WI38 (cell line): ENCODE results near the gene MT2A.
A peak's percentile ranks its signal among the peaks of the same experiment; 100 is the strongest.

ENCODE experiments used
- H3K4me3 ChIP-seq: 2 replicates; pipeline ENCODE4 v1.5.1; 2011; ENCODE audit warnings: low read depth, mild to moderate bottlenecking, control low read depth, low read length
- CTCF ChIP-seq: IDR thresholded peaks from 2 replicates; pipeline ENCODE4 v1.5.1; 2012; ENCODE audit warnings: low read depth, mild to moderate bottlenecking, control low read depth, low read length

Gene MT2A

GRCh38 chr16:56608043-56608875 is at the start of gene MT2A:
MT2A (plus strand) TSS chr16:56608584; CDS start chr16:56608656, 72 bp downstream.
- no peak for TF ChIP-seq CTCF

GRCh38 chr16:56559109-56559508 is 49.3 kb upstream of the MT2A start:
- H3K4me3 ChIP-seq: no peak overlapping the region
- no peak for TF ChIP-seq CTCF

More at GRCh38 chr16:56608043-56608875, at the start of gene MT2A:
- H3K4me3 ChIP-seq: peak within 1 kb of the TSS; percentile 91

- H3K4me3 ChIP-seq: no peak overlapping the region
- no peak for TF ChIP-seq CTCF
These were observed 47.9 kb upstream of the MT2A start for GRCh38 chr16:56560447-56560846.

- TF ChIP-seq CTCF: no peak
- H3K4me3 ChIP-seq: no peak overlapping the region
These were observed 47.3 kb upstream of the MT2A start for GRCh38 chr16:56561126-56561525.

- TF ChIP-seq CTCF: no peak
- no peak within 1 kb of the TSS for H3K4me3 ChIP-seq
These were observed 43.4 kb upstream of the MT2A start, which contains the start of gene MT4 for GRCh38 chr16:56564793-56565477. MT4 (plus strand) TSS chr16:56565073; CDS start chr16:56565129, 56 bp downstream.

GRCh38 chr16:56569971-56570370 is 38.4 kb upstream of the MT2A start:
- TF ChIP-seq CTCF: no peak
- H3K4me3 ChIP-seq: no peak overlapping the region

GRCh38 chr16:56571525-56571924 is 36.9 kb upstream of the MT2A start:
- no peak overlapping the region for H3K4me3 ChIP-seq
- TF ChIP-seq CTCF: no peak
